Esophagus muscularis mucosa (tissue), 4 donors: ENCODE data around the gene RAB40C. TPM values are rescaled to one million over a fixed set of nuclear protein-coding genes. Genes with fewer than 3 reads are reported as not detected.
A peak's percentile ranks its signal among the peaks of the same experiment; 100 is the strongest.

ENCODE experiments used
- DNase-seq: peaks from one replicate; pipeline ENCODE4 v3.0.0-alpha.2; 2017; ENCODE audit errors: extremely low spot score
- H3K27ac ChIP-seq, 4 donors: fragments of 200-600 bp; sonication (generic); replicated peaks in 1 of 4; 1 replicate in 3 of 4; 2 replicates in 1 of 4; pipeline ENCODE4 v1.5.1; 2016 to 2019; ENCODE audit warnings: mild to moderate bottlenecking in 1 of 4
- H3K27me3 ChIP-seq, 4 donors: fragments of 200-600 bp; sonication (generic); one replicate each; pipeline versions ENCODE4 v1.5.1 to v1.6.0; 2016 to 2019
- H3K36me3 ChIP-seq, 4 donors: fragments of 200-600 bp; sonication (generic); one replicate each; pipeline ENCODE4 v1.5.1; 2016 to 2019
- H3K4me1 ChIP-seq, 4 donors: fragments of 200-600 bp; sonication (generic); one replicate each; pipeline ENCODE4 v1.5.1; 2016 to 2019
- H3K4me3 ChIP-seq, 4 donors: fragments of 200-600 bp; sonication (generic); 1 replicate in 2 of 4; 2 replicates in 2 of 4; pipeline ENCODE4 v1.5.1; 2016 to 2019; ENCODE audit warnings: mild to moderate bottlenecking in 4 of 4, moderate library complexity in 1 of 4
- H3K9me3 ChIP-seq, 4 donors: fragments of 200-600 bp; sonication (generic); 1 replicate in 3 of 4; 2 replicates in 1 of 4; pipeline ENCODE4 v1.5.1; 2016 to 2019
- EP300 ChIP-seq: sonication (generic); formaldehyde crosslinking; IDR thresholded peaks from one replicate; pipeline ENCODE4 v1.6.1; 2017; ENCODE audit warnings: antibody characterized with exemption
- POLR2A ChIP-seq: fragments of 450-650 bp; IDR thresholded peaks from one replicate; pipeline ENCODE4 v1.6.1; 2017; ENCODE audit warnings: antibody characterized with exemption, moderate library complexity, mild to moderate bottlenecking, low read depth
- POLR2AphosphoS5 ChIP-seq, 2 donors: sonication (generic); formaldehyde crosslinking; IDR thresholded peaks; one replicate each; pipeline ENCODE4 v1.6.1; 2017; ENCODE audit warnings: antibody characterized with exemption in 2 of 2
- WGBS: methylation state at CpG from one replicate; pipeline ENCODE4 v1.1.5; 2018; 5-methylcytosine and 5-hydroxymethylcytosine counted together
- intact Hi-C: fragments of 100-400 bp; cut with DNase I; formaldehyde crosslinking; loops from one replicate; pipeline ENCODE4 v1.15.1; 2023
- total RNA-seq, 4 donors: library from RNA; depleted of rRNA; stranded (reverse); fragments of >200 nt; gene quantifications; one replicate each; pipeline versions ENCODE4 v1.1.0 to v1.2.1, GENCODE V29; 2016
- TF ChIP-seq, protein P1 (sequence below), 3 experiments: fragments of 200-600 bp in 2 of 3; fragments of 450-650 bp in 1 of 3; sonication (generic) in 2 of 3; IDR thresholded peaks; one replicate each; pipeline ENCODE4 v1.5.1; 2017 to 2019; ENCODE audit warnings: antibody characterized with exemption in 3 of 3, mild to moderate bottlenecking in 2 of 3, moderate library complexity in 1 of 3

Gene RAB40C
- total RNA-seq, 4 donors from 2014 or later, result 20.8 to 25.3 (median 23.0) TPM

DNA sequence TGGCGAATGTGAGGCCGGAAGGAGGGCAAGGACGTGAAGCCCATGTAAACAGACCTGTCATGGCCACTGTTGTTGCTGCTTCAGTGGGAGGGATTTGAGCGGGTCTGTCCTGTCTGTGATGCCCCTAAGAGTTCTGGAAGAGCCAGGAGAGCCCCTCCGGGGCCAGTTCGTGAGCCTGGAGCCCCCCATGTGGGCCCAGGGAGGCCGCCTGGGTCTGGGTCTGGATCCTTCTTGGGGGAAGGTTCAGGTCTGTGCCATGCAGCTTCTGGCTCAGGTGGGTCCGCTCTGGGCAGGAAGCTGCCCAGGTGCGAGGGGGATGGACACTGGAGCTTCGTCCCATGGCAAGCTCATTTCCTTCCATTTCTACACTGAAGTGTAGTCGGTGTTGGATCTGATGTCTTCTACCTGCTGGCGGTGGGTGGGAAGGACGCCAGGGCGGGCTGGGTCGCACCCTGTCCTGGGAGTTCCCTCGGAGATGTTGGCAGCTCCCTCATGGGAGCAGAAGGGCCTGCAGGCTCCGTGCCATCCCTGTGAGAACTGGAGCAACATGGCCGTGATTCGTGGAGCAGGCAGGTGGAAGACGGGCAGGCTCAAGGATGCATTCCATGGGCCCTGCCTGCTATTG is 29.7 kb downstream of the RAB40C start:
- no peak for DNase-seq
- no peaks in the 10 kb centered on the region for H3K27me3 ChIP-seq
- H3K27ac ChIP-seq, result no peak overlapping the region
- intact Hi-C loops, result no loop called here
- TF ChIP-seq POLR2A, result no peak
- H3K4me1 ChIP-seq, result peaks cover 0 to 12% (median 7%) of the 10 kb centered on the region in 4 donors
- WGBS, result 91% methylated on average over 15 of the region's 20 CpGs
- no peak overlapping the region for H3K4me3 ChIP-seq
- H3K36me3 ChIP-seq, result peaks cover 0 to 30% (median 12%) of the 10 kb centered on the region in 4 donors
- H3K9me3 ChIP-seq, result no peaks in the 10 kb centered on the region

- no peaks in the 10 kb centered on the region for H3K27me3 ChIP-seq
- peaks cover 0 to 12% (median 7%) of the 10 kb centered on the region in 4 donors for H3K4me1 ChIP-seq
- TF ChIP-seq POLR2AphosphoS5 (IDR thresholded peaks at IDR 0.05) (no peak), EP300 (no peak), POLR2A (no peak)
- TF ChIP-seq, protein P1, sequence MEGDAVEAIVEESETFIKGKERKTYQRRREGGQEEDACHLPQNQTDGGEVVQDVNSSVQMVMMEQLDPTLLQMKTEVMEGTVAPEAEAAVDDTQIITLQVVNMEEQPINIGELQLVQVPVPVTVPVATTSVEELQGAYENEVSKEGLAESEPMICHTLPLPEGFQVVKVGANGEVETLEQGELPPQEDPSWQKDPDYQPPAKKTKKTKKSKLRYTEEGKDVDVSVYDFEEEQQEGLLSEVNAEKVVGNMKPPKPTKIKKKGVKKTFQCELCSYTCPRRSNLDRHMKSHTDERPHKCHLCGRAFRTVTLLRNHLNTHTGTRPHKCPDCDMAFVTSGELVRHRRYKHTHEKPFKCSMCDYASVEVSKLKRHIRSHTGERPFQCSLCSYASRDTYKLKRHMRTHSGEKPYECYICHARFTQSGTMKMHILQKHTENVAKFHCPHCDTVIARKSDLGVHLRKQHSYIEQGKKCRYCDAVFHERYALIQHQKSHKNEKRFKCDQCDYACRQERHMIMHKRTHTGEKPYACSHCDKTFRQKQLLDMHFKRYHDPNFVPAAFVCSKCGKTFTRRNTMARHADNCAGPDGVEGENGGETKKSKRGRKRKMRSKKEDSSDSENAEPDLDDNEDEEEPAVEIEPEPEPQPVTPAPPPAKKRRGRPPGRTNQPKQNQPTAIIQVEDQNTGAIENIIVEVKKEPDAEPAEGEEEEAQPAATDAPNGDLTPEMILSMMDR (IDR thresholded peaks at IDR 0.05), result no peak
- H3K4me3 ChIP-seq, result no peak overlapping the region
- DNase-seq, result no peak
- no peaks in the 10 kb centered on the region for H3K9me3 ChIP-seq
- intact Hi-C loops, result no loop called here
- peaks cover 0 to 40% (median 19%) of the 10 kb centered on the region in 4 donors for H3K36me3 ChIP-seq
- H3K27ac ChIP-seq, result no peak overlapping the region
- WGBS, result 81% methylated on average over 15 of the region's 41 CpGs
Observed at GRCh38 chr16:620700-621525, 31.0 kb downstream of the RAB40C start.

GRCh38 chr16:621526-622105 is 31.8 kb downstream of the RAB40C start:
- Histone ChIP-seq H3K27ac (peak overlapping the region; percentile 3 to 53 (median 8)), H3K27me3 (no peaks in the 10 kb centered on the region), H3K4me3 (no peak overlapping the region), H3K4me1 (peaks cover 0 to 12% (median 7%) of the 10 kb centered on the region in 4 donors), H3K36me3 (peaks cover 0 to 47% (median 25%) of the 10 kb centered on the region in 4 donors), H3K9me3 (no peaks in the 10 kb centered on the region)
- intact Hi-C loops, result no loop called here
- no peak for DNase-seq
- TF ChIP-seq POLR2AphosphoS5 (IDR thresholded peaks at IDR 0.05) (no peak), EP300 (no peak), POLR2A (no peak)
- TF ChIP-seq, protein P1 (IDR thresholded peaks at IDR 0.05), result no peak
- WGBS, result 88% methylated on average over 18 of the region's 21 CpGs

DNA sequence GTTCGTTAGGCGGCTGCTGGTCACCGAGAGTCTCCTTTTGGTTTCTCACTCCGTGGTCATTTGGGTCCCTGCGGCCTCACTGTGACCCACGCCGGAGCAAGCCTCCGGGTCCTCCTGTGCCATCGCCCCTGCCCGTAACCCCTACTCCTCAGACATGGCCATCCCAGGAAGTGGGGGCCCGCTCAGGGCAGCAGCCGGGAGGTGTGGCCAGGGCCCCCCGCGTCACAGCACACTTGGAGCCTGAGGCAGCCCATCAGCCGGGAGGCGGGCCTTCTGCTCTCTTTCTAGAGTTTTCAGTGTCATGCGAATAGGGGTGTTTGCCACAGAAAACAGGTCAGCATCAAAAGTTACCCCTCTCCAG is 33.0 kb downstream of the RAB40C start:
- no peak for TF ChIP-seq POLR2AphosphoS5 (IDR thresholded peaks at IDR 0.05)
- 96% methylated on average over 17 of the region's 17 CpGs for WGBS
- intact Hi-C loops, result no loop called here
- H3K9me3 ChIP-seq, result no peaks in the 10 kb centered on the region
- H3K4me3 ChIP-seq, result no peak overlapping the region
- peaks cover 0 to 20% (median 10%) of the 10 kb centered on the region in 4 donors for H3K4me1 ChIP-seq
- H3K27ac ChIP-seq, result peak overlapping the region; percentile 22 to 53 (median 32)
- H3K27me3 ChIP-seq, result no peaks in the 10 kb centered on the region
- DNase-seq, result no peak
- peaks cover 0 to 48% (median 35%) of the 10 kb centered on the region in 4 donors for H3K36me3 ChIP-seq

DNA sequence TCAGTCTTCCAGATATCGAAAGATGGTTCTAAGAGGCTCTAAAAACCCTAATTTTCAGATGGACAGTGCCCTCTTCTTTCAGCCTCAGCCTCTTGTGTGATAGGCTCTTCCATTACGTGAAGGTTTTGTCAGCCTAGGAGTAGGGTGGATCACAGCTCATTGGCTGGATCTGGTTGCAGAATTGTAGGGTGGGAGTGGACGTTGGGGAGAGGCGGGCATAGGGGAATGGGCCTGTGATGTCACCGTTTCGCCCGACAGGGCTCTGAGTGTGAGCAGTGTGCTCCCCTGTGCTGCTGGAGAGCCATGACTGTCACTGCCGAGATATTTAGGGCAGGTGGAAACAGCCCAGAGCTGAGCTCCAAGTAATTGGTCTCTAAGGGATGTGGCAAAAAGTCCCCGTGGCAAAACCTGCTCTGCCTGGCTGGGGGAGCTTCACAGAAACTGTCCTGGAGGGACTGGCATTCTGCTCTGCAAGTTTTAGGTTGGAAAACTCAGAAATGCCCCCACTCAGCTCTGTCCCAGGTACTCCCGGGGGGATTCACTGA is 34.7 kb downstream of the RAB40C start:
- no peak for TF ChIP-seq EP300
- TF ChIP-seq, protein P1 (IDR thresholded peaks at IDR 0.05), result no peak
- no peak for TF ChIP-seq POLR2A
- TF ChIP-seq POLR2AphosphoS5 (IDR thresholded peaks at IDR 0.05), result no peak
- Histone ChIP-seq H3K9me3 (no peaks in the 10 kb centered on the region), H3K36me3 (peaks cover 0 to 52% (median 42%) of the 10 kb centered on the region in 4 donors), H3K4me3 (no peak overlapping the region), H3K27me3 (no peaks in the 10 kb centered on the region), H3K27ac (no peak overlapping the region), H3K4me1 (peaks cover 0 to 26% (median 13%) of the 10 kb centered on the region in 4 donors)
- DNase-seq, result no peak
- intact Hi-C loops, result no loop called here
- WGBS, result 82% methylated on average over 10 of the region's 10 CpGs
